ENCODE measurements around the gene HEPACAM2.

The HEPACAM2 gene

DNA sequence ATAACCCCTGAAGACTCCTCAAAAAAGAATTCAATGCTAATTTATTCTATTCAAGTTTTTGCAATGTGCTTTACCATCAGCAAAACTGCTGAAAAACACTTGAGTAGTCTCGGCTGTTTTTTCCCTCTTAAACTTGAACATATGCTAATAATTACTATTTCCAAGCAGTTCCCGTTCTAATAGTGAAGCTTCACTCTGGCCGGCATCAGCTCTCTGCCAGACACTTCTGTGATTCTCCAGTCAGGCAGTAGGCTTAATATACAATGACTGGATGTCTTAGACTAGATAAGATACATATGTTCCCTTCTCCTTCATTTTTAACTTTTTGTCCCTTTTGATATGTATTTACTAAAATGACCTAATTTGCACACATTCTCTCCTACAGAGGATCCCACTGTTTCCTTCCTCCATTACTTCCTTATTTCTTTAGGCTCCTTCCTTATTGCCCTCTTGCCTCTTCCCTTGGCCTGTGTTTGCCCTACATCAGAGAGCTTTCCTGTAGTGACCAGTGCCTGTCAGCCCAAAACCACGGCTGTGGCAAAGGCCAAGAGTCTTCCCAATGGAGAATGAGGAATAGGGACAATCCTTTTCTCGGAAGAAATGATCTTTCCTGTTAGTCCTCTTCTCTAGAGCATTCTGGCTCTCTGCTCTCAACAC, 23.5 kb downstream of the HEPACAM2 start:
- DNase-seq: no peak

DNA sequence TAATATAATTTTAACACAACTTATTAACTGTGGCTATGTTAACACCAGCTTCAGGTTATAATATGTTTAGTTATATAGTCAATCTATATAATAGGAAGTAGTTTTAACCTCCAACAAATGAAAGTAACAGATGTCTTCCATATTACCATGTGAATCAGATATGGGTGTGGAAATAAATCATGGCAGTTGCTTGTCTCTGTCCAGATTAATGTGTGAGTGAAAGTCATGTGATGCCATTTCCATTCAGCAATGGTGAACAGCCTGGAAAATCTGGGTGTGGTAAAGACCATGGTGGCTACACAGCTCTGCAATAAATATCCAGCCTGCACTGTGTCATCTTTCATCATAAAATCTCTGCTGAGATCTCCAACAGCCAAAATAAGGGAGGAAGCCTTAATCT, 27.8 kb downstream of the HEPACAM2 start:
- no peak for DNase-seq

DNA sequence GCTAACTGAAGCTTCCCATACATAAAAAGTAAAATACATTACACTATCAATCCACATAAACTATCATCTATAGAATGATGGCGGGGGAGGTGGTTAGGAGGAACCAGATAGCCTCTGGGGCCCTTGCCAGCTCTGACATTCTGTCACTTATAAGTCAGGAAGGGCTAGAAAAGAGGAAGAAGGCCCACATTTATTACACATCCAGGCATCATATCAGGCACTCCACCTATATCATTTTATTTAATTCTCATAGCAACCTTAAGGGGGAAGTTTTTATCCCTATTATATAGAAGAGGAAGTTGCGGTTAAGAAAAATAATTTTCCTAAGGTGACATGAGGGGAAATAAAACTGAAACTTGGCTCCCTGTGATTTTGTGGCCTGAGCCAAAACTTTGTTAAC, 29.9 kb downstream of the HEPACAM2 start:
- DNase-seq: no peak

DNA sequence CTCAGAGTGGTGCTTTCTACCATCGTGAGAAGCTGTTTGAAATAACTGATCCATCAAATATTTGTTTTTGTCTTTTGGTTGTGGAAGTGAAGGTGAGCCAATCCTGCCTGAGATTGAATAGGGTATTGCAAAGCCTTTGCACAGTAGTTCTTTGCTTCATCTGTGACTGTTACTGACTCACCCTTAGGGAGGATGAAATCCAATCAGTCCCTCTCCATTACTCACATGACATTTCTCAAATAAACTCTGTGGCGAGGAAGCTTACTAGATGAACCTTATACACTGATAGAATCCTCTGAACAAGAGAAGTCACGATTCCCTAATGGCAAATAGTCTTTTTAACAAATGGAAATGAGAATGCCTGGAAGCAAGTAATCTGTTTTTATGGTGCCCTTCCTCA, 31.9 kb downstream of the HEPACAM2 start:
- DNase-seq: no peak

DNA sequence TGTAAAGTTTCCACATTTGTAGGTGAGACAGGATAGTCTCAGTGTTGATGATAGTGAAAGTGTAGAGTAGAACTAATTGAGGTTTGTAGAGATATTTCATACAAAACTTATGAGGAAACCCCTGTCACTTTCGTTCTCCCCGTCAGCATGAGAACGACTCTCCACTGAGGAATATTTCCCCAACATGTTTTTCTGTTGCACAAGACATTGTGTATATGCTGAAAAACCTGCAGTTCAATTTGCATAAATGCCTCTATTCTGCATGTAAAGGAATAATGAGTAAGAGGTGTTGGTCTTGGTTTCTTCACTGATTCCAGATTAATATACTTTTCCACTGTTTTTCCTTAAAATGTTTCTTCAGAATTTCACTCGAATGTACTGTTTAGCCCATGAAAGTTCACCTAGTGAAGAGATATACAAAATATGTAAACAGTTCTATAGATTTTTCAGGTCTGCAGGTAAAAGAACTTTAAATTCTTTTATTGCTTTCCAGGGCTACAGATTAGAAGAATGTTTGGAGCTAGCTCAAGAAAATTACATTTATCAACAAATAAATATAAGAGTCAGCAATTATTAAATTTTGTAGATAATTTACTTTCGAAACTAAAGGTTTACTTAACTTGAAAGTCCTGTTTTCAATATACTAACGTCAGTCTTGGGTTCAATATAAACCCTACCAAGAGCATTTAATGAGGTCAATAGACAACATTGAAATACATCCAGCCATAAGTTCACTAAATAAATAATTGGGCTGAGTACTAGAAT, 37.2 kb downstream of the HEPACAM2 start:
- DNase-seq: no peak

DNA sequence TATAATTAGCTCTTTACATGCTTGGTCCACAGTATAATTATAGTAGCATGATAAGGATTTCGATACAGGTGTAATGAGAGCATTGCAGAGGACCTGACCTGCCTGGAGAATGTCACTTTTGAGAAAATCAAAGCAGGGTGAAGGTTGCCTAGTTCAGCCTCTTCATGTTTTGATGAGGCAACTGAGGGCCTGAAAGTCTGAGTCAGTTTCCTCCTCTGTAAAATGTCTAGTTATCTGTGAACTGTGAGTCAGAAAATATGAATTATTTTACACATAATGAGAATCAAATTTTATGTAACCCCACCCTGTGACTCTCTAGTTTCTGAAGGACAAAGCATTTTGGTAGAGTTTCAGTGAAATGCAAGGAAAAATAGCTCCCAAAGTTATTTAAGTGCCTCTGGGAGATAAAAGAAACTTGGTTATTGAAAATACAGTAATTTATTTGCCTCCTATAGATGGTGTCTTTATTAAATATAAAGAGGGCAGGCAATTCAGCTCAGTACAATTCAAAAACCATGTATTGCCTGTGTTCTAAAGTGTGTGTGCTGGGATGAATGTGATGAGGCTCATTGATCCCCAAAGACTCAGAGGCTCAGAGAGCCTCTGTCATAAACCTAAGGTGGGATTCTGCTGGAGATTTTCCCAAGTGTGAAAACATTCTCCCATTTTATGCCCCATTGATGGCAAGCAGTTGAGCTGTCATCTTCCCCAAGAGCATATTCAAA, 40.8 kb downstream of the HEPACAM2 start:
- DNase-seq: no peak

DNA sequence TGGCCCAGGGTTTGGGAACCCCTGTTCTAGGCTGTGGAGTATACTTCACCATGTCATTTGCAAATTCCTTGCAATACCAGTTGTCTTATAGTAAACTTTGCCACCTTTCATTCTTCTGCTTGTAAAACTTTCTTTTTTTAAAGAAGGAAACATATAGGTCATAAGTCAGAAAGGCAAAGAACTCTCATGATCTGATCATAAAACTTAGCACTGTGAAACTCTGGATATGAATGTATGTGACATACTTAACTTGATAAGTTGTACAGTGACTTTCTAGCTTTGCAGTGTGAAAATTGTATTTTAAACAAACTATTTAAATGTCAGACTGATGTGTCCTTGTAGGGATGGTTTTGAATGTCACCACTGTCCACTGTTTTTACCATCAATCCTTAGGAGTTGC, 47.1 kb downstream of the HEPACAM2 start:
- no peak for DNase-seq

DNA sequence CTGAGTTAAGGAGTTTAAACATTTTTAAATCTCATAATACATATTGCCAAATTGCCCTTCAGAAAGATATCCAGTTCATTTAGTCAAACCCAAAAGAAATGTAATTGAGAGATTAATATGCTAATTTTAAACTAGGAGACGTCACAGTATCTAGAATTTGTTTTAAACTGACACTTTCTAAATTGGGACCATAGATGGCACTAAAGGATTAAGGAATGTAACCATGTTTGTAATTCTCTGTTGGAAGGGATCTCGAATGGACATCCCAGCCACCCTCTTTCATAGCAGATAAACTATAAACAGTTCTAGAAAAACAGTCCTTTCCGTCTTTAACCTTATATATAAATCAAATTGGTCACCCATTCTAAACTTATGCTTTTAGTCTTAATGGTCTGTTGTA, 48.1 kb downstream of the HEPACAM2 start:
- no peak for DNase-seq

DNA sequence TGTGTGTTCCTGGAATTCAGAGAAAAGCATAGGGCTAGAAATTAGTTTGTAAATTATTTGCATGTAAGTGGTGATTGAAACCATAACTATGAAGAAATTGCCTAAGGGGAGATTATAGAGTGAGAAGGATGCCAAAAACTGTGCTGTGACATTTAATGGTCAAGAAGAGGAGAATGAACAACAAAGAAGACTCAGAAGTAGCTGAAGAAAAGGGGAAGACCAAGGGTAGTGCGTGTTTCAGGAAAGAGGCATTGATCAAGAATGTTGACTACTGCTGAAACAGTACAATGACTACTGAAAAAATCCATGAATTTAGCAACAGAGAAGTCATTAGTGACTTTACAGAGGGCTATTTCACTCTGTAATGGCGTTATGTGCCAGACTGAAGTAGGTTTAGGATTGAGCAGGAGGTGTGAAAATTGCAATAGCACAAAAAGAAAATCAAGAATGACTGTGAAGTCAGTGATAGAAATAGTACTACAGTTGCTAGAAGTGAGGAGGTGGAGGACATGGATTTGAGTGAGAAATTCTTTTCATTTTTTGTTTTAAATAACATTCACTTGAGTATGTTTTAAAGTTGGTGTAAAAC, 49.2 kb downstream of the HEPACAM2 start:
- DNase-seq: no peak

DNA sequence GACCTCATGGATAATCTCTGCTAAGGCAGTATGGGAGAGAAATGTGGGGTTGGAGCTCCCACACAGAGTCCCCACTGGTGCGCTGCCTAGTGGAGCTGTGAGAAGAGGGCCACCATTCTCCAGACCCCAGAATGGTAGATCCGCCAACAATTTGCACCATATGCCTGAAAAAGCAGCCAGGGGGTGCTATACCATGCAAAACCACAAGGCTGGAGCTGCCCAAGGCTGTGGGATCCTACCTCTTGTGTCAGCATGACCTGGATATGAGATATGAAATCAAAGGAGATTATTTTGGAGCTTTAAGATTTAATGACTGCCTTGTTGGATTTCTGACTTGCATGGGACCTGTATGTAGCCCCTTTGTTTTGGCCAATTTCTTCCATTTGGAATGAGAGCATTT, 51.0 kb downstream of the HEPACAM2 start:
- DNase-seq: no peak

DNA sequence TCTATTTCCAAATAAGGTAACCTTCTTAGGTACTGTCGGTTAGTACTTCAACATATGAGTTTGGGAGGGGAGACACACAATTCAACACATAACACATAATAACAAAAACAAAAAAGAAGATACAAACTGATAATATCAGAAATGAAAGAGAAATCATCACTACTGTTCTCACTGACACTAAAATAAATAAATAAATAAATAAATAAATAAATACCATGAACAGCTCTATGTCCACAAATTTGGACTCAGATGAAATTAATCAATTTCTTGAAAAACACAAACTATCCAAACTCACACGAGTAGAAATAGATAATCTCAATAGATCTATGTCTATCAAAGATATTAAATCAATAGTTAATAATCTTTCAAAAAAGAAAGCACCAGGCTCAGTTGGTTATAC, 53.6 kb downstream of the HEPACAM2 start:
- no peak for DNase-seq

DNA sequence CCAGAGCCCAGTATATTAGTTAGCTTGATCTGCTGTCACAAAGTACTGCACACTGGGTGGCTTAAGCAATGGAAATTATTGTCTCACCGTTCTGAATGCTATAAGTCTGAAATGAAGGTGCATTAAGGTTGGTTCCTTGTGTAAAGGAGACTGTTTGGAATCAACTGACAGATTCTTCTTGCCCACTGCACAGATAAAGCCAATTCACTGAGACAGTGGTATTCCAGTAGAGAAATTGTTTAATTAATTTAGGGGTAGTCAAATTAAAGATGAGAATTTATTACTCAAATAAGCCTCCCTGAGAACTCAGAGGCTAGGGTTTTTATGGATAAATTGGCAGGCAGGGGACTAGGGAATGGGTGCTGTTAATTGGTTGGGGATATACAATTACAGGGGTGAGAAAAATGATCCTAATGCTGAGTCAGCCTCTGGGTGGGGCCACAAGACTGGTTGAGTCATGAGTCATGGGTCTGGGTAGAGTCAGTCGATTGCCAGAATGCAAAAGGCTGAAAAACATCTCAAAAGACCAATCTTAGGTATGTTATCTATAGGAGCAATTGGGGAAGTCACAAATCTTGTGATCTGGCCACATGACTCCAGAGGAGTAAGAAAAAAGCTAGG, 54.6 kb downstream of the HEPACAM2 start:
- no peak for DNase-seq

DNA sequence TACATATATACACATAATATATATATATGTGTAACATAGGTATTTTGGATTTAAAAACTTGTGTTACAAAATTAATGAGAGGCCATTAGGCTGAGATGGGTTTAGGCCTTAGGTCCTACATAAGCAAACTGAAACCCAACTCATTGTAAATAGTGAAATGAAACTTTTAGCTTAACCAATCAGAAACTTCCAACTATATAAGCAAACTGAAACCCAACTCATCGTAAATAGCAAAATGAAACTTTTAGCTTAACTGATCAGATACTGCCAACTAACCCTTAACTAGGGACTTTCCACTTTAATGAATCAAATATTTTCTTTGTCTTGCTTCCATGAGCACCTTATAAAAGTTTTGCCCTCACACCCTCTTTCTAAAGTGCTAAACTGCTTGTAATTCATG, 60.8 kb downstream of the HEPACAM2 start:
- DNase-seq: no peak

DNA sequence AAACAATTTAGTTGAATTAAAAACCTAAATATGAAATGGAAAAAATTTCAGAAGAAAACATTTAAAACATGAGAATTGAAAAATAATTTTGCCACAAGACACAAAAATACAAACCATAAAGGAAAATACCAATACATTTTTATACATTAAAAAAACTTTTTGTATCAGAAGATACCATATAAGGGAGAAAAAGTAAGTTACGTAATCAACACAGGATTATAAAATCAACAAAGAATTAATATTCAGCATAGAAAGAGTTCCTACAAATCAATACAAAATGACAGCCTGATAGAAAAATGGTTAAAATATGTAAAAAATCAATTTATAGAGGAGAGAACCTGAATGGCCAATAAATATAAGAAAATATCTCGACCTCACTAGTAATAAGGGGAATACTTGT, 61.5 kb downstream of the HEPACAM2 start:
- DNase-seq: no peak

DNA sequence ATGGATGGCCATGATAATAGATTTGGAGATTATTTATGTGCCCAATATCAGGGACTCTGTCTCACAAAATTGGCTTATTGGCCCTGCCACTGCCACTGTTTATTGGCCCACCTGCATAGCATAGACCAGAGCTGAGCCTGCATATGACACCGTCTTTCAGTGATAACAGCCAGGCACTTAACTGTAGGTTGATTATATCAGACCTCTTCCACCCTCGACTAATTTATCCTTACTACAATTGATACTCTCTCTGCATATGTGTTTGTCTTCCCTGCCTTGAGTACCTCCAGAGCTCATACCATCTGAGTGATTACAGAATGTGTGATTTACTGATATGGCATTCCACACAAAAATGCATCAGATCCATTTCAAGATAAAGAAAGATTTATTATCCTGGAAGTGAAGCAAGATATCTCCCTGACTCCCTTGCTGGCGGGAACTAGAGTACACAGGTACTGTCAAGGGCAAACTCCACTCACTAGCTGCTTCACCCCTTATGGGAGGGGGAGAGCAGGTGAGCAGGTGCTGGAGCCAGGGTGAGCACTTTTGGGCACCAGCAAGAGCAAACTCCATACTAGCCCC, 65.0 kb downstream of the HEPACAM2 start:
- DNase-seq: no peak

DNA sequence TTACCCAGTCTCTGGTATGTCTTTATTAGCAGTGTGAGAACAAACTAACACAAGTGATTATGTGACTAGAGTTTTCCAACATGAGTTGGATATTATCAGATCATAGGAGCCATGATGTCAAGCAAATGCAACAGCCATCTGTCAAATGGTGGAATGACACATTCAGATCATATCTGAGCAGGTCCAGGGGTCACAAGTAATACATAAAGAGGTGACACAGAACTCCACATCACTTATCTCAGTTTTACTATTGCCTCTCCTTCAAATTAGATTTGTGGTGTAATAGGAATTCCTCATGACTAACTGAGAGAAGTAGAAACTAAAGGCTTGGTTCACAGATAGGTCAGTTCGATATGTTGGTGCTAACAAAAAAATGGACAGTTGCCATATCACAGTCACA, 65.9 kb downstream of the HEPACAM2 start:
- DNase-seq: no peak

DNA sequence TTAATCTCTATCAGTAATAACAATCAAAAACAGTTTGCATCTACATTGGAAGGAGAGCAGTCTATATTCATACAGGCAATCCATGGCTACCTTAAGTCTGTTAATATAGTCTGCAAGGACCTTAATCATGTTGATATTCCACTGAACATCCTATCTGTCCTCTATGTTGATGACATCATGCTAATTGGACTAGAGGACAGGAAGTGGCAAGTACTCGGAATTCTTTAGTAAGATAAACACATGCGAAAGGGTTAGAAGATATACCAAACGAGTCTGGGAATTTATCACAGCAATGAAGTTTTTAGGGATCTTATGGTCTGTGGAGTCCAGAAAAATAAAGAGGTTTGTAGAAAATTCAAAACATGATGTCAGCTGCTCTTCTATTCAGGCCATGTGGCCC, 66.8 kb downstream of the HEPACAM2 start:
- DNase-seq: no peak

DNA sequence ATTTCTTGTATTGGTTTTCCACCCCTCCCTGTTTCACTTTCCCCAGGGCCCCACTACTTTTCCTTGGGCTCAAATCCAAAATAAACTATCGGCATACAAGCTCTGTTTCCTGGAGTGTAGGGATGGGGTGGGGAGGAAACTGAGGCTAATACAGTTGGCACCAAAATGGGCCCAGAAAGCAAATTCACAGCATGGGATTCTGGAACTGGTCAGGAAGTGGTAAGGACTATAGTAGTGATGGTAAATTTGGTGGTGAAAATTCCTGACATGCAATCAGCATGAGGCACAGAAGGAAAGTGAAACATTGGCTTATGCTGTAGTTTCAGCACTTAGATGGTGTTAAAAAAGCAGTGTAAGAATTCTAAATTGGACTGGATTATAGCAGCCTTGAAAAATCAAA, 69.4 kb downstream of the HEPACAM2 start:
- DNase-seq: no peak

DNA sequence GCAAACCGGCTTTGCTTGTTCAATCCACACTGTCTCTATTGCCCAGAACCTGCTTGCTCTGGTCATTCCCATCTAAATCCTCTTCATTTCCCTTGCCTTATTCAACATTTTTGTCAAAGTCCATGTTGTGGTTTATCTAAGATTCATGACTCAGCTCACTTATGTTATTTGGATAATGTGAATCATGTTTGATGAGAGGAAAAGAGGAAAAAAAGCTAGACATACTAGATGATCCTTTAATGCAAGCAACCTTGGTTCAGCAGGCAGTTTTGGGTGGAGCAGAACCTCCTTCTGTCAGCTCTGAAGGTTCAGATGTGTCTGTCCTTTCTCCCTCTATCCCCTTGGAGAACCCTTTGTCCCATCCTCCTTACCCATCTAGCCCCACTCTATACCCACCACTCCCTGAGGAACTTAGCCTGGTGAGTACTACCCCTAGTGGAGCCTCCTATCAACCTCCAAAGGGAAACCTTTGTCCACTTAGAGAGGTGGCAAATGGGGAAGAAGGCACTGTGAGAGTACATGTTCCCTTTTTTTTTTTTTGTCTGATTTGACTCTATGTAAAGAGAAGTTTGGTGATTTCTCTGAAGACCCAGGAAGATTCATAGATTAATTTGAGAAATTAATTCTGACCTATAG, 76.0 kb downstream of the HEPACAM2 start:
- no peak for DNase-seq

DNA sequence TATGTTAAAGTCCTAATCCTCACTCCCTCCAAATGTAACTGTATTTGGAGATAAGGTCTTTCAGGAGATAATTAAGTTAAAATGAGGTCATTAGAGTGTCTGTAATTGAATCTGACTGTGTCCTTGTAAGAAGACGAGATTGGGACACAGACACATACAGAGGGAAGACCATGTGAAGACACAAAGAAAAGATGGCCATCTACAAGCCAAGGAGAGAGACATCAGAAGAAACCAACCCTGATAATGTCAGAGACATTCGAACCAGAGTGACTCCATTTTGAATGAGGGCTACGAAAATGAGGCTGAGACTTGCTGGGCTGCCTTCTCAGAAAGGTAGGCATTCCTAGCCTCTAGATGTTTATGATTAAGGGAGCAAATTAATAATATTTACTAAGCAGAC, 77.5 kb downstream of the HEPACAM2 start:
- DNase-seq: no peak

DNA sequence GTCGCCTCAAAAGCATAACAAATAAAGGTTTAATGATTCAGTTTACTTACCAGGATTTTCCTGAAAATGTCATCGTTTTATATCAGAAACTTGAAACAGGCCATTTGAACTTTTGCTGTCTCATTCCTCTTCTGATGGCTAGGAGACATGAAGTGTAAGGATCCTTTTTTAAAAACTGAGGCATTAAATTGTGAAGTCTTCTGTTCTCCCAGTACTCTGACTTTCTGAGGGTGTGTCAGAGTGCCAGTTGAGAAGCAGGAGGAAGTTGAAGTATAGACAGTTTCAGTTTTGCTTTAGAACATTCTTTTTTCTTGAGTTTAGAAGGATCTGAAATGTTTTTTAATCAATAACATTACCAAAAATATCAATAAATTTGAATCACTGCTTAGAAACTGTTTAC, 78.1 kb downstream of the HEPACAM2 start, which contains the start of gene SAMD9L:
TSS of gene SAMD9L (minus strand) at position 242 of the 400 bp plus-strand sequence. CDS start 12,414 bp downstream, outside the sequence.
- no peak for DNase-seq

DNA sequence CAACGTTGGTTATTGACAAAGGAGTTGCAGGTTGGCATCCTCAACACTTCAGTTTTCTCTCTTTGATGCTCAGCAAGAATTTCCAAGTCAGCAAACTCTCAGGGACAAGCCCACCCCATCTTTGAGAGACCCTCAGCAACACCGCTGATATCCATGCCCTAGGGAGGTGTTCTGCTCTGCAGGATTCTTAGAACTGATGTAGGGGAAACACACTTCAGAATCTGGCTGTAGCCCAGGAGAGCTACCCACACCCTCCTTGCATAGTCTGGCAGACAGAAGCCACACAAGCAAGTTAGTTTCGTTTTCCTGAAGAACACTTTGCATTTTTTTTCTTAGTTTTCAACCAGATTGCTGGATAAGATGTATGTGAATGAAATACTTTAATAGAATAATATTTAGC, 78.9 kb downstream of the HEPACAM2 start:
- DNase-seq: no peak

Measured in cerebellar nuclear complex (tissue), 1 donor.